Measurements from ENCODE around the gene CFAP410.
A peak's percentile ranks its signal among the peaks of the same experiment; 100 is the strongest.
"Not testable (repeated sequence)": the region's sequence is repeated elsewhere in the genome, so short reads cannot be mapped to it uniquely, and the experiment has no call there.

CFAP410 gene

DNA sequence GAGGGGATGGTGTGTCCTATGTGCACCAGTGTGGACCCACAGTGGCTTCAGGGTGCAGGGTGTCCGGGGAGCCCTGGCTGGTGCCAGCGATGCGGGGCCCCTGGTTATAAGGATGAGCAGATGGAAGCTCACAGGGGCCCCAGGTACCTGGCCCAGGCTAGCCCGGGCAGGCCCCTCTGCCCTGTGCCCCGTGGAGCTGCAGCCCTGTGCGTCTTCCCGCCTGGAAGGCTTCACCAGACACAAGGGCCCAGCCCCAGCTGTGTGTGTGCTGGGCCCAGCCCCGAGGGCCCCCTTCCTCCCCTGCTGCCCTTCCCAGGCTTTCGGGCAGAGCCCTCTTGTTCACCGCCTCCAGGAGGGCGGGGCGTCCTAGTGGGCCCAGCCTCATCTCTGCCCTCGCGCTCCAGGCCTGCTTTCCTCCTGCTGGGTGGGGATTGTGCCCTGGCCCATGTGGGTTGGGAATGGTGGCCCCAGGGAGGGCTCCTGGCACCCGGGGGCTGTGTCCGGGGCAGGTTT lies 23.4 kb downstream of the CFAP410 start:
- no peak for DNase-seq

DNA sequence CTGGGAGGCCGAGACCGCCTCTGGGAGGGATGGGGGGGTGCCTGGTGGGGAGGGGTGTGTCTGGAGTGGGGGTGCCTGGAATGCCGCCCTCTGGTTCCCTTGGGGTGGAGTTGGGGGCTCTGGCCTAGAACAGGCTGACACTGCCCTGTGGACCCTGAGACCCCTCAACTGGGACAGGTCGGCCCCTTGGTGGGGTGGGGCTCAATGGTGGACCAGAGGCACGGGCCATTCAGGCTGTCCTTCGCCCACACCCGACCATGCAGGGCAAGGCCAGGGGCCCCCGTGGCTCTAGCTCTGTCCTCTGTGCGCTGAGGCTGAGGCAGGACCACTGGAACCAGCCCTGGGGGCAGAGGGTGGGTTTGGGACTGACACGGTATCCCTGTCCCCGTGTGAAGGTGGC lies 24.6 kb downstream of the CFAP410 start:
- no peak for DNase-seq

DNA sequence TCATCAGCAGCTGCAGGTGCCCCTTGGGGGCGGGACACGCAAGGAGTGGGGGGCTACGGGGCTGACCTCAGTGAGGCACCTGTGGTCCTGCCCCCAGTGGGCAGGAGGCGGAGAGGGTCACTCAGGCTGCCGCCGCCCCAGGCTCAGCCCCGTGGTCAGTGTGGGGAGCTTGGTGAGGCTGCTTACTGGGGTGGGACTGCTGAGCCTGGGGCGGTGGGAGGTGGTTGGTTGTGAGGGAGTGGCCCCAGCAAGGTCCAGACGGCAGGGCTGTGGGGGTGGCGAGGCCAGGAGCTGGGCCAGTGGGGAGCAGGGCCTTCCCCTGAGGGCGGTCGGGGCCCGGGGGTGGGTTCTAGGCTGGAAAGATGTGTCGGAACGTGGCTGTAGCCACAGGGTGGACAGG lies 25.1 kb downstream of the CFAP410 start:
- DNase-seq = no peak

DNA sequence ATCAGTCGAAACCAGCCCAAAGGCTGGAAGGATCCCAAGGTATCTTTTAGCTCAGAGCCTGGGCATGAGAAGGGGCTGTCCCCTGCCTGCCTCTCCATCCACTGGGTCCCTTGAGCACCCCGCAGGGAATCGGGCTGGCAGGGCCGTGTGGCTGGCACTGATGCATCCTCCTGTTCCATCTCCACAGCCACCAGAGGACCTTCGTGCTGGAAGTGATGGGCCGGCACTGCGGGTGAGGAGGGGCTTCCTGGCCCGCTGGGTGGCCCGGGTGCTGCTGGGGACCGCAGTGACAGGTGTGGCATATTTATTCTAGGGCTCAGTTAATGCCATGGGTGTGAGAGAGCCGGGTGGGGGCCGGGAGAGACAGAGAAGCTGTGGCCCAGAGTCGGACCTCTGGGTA lies 25.7 kb downstream of the CFAP410 start:
- DNase-seq = no peak

DNA sequence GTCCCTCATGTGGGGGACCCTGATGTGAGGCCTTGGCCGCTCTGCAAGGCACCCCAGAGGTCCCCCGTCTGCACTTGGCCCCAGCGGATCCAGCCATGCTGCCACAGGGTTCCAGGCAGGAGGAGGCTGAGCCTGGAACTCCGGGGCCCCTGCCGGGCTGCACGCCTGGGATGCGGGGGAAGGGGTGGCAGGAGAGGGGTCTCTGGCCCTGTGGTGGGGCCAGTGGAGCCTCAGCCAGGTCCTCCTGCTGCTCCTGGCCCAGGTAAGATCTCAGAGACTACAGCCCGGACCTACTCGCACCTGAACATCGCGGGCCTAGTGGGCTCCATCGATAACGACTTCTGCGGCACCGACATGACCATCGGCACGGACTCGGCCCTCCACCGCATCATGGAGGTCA lies 26.5 kb downstream of the CFAP410 start:
- no peak for DNase-seq

DNA sequence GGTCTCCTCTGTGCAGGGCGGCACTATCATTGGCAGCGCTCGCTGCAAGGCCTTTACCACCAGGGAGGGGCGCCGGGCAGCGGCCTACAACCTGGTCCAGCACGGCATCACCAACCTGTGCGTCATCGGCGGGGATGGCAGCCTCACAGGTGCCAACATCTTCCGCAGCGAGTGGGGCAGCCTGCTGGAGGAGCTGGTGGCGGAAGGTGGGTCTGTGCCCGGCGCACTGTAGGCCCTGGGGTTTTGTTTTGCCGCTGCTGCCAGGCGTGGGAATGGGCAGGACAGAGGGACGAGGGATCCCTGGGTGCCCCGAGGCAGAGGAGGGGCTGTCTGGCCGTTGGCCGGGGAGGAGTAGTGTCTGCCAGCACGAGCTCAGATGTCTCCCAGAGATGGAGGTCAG lies 27.1 kb downstream of the CFAP410 start:
- no peak for DNase-seq

DNA sequence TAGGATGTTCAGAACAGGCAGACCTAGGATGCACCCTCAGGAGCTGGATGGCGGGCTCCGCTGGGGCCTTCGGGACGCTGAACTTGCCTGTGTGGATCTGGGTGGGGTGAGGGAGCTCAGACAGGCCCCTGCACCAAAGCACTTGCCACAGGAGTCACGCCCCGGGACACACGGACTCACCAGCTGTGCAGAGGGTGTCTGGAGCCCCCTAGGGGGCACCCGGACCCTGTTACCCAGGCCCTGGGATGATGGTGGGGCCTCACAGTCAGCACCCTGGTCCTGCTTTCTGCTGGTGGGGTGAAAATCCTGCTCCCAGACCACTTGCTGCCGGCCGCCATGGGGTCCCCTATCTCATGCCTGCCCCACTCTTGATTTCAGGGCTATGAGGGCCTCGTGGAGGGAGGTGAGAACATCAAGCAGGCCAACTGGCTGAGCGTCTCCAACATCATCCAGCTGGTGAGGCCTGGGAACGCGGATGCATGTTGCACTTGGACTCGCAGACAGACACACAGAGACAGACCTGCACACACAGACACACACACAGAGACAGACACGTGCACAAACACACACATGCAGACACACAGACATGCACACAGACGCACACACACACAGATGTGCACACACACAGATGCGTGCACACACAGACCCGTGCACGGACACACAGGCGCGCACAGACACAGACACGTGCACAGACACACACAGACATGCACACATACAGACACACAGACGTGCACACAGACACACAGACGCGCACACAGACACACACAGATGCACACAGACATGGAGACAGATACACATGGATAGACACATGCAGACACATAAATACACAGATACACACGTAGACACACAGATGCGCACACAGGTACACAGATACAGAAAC lies 28.3 kb downstream of the CFAP410 start:
- DNase-seq = no peak

DNA sequence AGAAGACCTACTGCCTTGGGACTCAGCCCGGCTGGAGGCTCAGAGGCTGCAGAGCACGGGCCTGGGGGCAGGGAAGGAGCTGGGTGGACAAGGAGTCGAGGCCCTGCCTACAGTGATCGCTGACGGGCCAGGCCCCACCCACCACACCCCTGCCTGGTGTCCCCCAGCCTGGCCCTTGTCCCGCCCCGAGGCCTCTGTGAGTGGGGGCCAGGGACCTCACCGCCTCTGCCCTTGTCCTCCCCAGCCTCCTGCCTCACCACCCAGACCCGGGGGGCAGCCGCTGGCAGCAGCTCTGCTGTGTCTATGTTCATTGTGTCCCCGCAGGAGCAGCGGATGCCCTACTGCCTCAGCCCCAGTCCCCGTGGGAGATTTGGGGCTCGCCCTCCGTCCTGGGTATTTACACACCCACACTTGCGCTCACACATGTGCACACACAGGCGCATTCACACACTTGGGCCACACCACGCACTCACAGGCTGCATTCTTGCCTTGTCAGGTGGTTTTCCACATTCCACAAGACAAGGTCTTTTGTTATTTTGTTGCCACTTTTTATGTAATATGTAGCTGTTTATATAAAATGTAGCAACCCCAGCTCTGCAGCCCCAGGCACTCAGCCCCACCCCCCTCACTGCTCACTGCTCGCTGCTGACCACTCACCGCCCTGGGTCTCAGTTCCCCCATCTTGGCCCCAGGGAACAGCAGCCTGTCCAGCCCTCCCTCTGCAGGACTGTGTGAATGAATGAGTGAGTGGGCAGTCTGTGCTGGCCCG lies 32.1 kb downstream of the CFAP410 start:
- DNase-seq = no peak

DNA sequence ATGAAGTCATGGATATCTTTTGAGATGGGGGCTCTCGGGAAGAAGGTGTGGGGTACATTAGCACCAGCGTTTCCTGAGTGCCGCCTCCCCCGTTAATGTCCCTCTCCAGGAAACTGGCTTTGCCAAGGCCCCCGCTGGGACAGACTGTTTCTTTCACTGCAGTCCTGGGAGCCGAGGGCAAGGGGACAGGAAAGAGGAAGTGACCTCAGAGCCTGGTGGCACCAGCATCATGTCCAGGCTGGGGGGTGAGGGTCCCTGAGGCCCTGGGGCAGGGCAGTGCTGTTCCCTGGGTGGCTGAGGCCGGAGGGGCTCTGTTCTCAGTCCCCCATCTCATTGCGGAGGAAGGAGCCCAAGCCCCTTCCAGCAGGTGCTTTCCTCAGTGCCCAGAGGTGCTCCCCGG lies 33.5 kb downstream of the CFAP410 start:
- no peak for DNase-seq

DNA sequence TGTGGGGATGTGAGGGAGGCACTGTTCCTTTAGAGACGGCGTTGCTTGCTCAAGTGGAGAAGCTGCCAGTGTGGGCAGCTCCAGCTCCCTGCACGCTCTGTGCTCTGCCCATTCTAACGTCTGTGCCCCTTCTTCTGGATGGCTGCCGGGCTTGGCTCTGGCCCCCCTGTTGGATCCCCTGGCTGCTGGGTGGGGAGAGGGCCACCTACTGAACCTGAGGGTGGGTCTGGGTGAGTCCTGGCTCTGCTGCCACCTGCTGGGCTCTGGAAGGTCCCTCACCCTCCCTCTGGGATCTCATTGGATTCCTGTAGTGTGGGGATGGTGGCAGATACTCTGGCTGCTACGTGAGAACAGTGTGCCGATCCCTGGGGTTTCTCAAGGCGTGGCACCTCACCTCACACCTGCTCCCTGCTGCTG lies 34.3 kb downstream of the CFAP410 start:
- DNase-seq = peak; percentile 43 to 50

DNA sequence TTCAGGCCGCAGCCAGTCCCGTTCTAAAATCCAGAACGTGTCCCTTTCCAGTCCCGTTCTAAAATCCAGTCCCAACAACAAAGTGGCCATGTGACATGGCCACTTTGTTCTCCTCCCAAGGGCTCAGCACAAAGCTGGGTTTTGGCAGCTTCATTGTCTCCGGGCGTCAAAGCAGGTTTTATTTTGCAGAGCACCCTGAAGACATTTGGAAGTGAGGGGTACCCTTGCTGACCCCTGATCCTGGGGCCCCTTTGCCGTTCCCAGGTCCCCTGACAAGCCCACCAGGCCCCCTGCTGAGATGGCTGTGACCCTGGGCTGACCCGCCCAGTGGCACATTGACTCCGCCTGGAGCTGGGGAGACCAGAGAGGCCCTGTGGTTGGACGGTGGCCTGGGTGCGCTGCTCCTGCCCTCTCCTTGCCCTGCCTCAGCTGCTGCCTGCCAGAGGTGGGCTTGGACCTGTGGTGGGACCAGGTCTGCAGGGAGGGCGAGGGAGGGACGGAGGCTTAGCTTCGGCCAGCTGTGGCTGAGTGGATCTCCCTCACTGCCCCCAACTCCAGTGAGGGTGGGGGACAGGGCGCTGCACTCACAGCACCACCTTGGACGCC lies 35.1 kb downstream of the CFAP410 start:
- DNase-seq = no peak

DNA sequence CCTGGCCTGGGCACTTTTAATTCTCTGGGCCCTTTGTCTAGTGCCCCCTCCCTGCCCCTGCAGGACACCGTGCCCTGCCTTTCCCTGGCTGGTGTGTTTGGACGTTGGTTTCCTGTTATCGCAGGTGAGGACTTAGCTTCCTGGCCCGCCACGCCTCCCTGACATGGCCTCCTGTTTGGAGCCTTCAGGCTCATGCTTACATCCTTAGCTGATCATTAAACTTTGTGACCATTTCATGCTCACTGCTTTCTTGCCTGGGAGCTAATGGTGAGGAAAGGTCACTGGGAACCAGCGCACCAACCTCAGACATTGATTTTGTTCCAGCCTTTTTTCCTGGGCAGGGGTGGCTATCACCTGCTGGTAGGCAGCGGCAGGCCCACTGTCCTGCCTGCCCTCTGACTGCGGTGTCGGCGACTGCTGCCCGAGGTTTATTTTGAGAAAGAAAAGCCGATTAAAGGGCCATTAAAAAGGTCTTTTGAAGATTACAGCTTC lies 35.7 kb downstream of the CFAP410 start:
- no peak for DNase-seq

DNA sequence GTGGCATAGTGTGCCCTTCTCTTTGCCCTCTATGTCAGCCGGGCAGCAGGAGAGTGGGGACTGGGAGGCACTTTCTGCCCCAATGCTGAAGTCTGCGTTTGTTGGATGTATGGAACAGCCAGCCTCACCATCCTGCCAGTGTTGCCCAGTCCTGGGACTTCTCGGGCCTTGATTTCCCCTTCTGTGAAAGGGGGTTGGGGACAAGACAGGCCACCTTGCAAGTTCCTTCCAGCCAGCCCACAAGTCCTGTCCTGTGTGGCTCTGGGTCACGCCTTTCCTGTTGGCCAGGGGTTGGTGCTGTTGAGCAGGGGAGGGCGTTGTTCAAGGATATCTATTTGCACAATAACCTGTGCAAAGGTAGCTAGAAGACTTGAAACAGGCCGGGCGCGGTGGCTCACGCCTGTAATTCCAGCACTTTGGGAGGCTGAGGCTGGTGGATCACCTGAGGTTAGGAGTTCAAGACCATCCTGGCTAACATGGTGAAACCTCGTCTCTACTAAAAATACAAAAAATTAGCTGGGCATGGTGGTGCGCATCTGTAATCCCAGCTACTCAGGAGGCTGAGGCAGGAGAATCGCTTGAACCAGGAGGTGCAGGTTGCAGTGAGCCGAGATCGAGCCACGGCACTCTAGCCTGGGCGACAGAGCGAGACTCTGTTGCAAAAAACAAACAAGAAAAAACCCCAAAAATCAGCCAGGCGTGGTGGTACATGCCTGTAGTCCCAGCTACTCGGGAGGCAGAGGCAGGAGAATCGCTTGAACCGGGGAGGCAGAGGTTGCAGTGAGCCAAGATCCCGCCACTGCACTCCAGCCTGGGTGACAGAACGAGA lies 36.4 kb downstream of the CFAP410 start:
- DNase-seq = not testable (repeated sequence)

DNA sequence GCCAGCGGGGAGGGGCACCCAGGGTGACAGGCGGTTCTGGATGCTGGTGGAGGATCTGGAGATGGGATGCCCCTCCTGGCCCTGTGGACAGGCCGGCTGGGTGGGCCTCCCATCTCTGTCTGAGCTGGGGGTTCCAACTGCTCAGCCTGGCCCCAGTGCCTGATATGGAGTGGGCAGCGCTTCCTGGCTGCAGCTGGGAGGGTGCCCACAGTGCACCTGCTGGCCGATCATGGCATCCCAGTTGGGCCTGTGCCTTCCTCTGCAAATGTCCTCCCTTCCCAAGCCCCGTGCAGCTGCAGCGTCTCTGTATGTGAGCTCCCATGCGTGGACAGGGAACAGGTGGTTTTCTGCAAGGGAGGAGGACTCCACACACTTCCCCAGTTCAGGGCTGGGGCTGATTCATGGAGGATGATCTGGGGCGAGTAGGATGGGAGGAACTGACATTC lies 37.2 kb downstream of the CFAP410 start:
- no peak for DNase-seq

DNA sequence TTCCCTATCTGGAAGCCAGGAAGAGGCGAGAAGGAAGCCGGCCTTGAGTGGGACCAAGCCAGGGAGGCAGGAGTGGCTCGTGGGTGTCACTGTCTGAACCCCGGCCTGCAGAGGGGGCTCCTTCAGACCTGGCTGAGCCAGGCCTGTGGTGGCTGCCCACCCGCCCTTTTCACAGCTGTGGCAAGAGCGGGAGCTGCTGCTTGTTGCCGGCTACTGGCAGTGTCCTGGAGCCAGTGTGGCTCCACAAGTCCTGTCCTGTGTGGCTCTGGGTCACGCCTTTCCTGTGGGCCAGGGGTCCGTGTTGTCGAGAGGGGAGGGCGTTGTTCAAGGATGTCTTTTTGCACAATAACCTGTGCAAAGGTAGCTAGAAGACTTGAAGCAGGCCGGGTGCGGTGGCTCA lies 38.0 kb downstream of the CFAP410 start:
- no peak for DNase-seq

DNA sequence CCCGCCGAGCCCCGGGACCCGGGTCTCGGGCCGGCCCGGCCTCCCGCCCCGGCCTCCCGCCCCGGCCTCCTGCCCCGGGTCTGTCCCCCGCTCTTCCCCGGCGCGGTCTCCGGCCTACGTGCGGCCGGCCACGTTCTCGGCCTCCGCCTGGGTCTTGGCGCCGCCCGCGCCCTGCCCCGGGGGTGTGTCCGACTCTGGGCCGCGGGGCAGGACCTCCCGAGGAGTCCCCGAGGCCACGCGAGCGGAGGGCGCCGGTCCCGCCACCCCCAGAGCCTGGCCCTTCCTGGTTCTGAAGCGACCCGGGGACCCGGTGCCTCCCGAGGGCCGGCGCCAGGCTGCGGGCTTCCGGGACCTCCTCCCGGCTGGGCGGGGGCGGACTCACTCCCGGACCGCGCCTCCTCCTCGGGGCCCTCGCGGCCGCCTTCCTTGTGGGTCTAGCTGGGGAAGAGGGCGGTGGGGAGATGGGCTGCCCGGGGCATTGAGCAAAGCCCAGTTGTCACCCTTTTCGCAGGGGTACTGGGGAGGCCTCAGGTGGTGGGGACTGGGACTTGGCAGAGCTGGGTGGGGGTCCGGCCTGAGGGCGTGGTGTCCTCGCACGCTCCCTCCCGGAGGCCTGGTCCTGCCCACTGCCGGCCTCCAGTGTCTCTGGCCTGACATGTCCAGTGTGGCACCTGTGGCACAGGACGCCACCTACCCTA lies 38.8 kb downstream of the CFAP410 start:
- peak; percentile 34 to 66 for DNase-seq

DNA sequence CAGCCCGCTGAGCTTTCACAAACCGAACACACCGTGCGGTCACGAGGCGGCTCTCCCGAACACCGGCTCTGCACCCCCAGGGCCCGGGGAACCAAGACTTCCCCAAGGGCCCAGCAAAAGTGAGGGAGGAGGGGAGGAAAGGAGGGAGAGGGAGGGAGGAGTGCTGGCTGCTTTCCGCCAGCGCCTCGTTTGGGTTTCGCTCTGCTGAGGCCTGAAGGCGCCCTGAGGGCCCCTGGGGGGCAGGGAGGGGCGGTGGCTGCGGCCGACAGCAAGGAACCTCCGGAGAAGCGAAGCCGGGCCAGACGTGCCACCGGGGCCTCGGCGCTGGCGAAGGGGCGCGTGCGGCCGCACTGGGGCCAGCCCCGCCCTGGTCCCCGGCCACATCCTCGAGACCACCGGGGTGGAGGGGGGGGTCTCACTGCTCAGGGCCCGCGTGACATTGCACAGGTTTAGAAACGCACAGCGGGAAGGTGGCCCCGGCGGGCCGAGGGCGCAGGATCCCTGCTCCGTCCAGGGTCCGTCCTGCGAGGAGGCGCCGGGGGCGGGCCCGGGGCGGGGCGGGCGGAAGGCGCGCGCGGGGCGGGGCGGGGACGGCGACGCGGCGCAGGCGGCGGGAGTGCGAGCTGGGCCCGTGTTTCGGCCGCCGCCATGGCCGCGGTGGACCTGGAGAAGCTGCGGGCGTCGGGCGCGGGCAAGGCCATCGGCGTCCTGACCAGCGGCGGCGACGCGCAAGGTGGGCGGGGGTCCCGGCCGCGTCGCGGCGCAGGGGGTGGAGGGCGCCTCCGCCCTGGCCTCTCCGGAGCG lies 39.5 kb downstream of the CFAP410 start, which contains the start of gene PFKL:
Gene PFKL, plus strand, starts transcription at position 596 of the 804 bp plus-strand sequence. Its CDS starts 53 bp downstream, at position 649.
- peak; percentile 52 to 59 for DNase-seq

DNA sequence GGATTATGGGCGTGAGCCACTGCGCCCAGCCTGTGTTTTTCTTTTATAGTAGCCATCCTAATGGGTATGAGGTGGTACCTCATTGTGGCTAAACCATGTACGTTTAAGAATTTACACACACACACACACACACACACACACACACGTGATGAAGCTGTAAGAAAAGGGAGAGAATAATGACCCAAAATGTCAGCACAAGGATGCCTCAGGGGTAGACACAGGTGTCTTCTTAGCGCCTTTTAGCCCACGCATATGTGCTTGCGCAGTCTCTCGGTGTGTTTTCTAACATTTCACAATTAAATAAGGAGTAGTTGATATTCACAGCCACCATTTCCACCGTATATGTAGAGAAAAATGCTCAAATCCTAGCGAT lies 40.1 kb downstream of the CFAP410 start:
- DNase-seq = peak in 1 of 2 donors; percentile 39

DNA sequence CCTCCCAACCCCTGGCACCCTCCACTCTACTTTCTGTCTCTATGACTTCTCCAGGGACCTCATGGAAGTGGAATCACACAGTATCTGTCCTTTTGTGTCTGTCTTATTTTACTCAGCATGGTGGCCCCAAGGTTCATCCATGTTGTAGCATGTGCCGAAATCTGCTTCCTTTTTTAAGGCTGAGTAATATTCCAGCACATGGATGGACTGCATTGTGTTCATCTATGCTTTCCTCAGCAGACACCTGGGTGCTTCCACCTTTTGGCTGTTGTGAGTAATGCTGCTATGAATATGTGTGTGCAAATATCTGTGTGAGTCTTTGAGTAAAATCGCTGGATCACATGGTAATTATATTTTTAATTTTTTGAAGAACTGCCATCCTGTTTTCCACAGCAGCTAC lies 40.9 kb downstream of the CFAP410 start:
- DNase-seq = peak in 1 of 2 donors; percentile 33

DNA sequence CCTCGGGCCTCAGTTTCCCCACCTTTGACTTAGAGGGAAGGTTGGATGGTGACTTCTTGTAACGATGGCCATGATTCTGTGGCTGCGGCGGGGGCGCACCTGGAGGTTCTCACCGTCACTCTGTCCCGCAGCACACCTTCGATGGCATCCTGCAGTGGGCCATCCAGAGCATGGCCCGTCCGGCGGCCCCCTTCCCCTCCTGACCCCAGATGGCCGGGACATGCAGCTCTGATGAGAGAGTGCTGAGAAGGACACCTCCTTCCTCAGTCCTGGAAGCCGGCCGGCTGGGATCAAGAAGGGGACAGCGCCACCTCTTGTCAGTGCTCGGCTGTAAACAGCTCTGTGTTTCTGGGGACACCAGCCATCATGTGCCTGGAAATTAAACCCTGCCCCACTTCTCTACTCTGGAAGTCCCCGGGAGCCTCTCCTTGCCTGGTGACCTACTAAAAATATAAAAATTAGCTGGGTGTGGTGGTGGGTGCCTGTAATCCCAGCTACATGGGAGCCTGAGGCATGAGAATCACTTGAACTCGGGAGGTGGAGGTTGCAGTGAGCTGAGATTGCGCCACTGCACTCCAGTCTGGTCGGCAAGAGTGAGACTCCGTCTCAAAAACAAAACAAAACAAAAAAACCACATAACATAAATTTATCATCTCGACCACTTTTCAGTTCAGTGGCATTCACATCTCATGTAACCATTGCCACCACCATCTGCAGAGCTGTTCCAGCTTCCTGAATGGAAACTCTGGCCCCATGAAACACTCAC lies 41.5 kb downstream of the CFAP410 start:
- DNase-seq = peak; percentile 79 to 85
